ENCODE results near the gene NLRP7. TPM values are rescaled to one million over a fixed set of nuclear protein-coding genes. Genes with fewer than 3 reads are reported as not detected.
"Not testable (repeated sequence)": the region's sequence is repeated elsewhere in the genome, so short reads cannot be mapped to it uniquely, and the experiment has no call there.

NLRP7 gene
- total and polyA plus RNA-seq, 4 experiments from 2014 or later: not detected

DNA sequence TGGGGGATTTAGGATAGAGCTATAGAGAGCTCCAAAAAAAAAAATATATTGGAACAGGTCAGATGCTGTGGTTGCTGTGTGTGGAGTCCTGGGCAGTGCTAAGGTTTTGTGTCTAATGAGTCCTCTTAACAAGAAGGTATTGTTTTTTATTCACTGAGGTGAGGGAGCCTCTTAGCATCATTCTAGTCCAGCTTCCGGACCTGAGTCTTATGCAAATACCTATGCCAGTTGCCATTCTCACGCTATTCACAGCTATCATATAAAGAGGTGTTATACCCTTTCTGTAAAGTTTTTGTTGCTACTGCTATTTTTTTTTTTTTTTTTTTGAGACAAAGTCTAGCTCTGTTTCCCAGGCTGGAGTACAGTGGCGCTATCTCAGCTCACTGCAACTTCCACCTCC lies 20.3 kb upstream of the NLRP7 start:
- intact Hi-C loops (cut with micrococcal nuclease): no loop called here
- CTCF ChIA-PET (ENCODE audit: partially characterized antibody): no interaction called here

DNA sequence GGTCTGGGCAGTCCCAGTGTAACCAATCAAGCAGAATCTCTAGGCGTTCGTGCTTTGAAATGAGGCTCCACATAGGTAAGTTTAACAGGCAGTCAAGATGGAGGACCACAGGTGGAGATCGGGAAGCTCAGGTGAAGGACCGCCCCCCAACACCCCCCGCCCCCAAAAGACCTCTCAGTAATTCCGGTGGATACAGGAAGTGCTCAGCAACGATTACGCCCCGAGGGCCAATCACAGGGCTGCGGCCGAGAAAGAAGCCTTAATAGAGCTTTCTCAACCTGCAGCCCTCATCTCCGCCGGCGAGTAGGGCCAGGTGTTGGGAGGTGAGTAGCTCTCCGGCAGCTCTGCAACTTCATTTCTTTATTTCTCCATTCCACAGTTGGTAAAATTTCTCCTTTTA lies 17.7 kb upstream of the NLRP7 start:
- H3K4me3 Mint-ChIP-seq; H3K9me3 ChIP-seq (ENCODE audit: control insufficient read depth in 1 of 2, low read length in 2 of 2); H3K9me3 Mint-ChIP-seq; H3K4me1 ChIP-seq (ENCODE audit: insufficient read depth, low read length); H3K27me3 ChIP-seq (ENCODE audit: insufficient read depth, low read length); H3K36me3 ChIP-seq (ENCODE audit: insufficient read depth, low read length); H3K27ac Mint-ChIP-seq; POLR2A ChIA-PET (ENCODE audit: partially characterized antibody); H3K4me3 ChIP-seq (ENCODE audit: low read length in 2 of 2); intact Hi-C loops (cut with micrococcal nuclease); CTCF ChIA-PET (ENCODE audit: partially characterized antibody); DNase-seq; H3K27ac ChIP-seq (ENCODE audit: low read depth, low read length); H3K36me3 Mint-ChIP-seq; H3K4me1 Mint-ChIP-seq; H3K27me3 Mint-ChIP-seq: not testable (repeated sequence)

More for the DNA sequence above, 20.3 kb upstream of the NLRP7 start:
- H3K4me1 Mint-ChIP-seq: no peaks in the 10 kb centered on the region
- no peaks in the 10 kb centered on the region for H3K9me3 ChIP-seq (ENCODE audit: control insufficient read depth in 1 of 2, low read length in 2 of 2)
- no peaks in the 10 kb centered on the region for H3K27me3 ChIP-seq (ENCODE audit: insufficient read depth, low read length)
- peaks cover 0 to 15% (median 3%) of the 10 kb centered on the region in 8 donors for H3K9me3 Mint-ChIP-seq
- H3K36me3 Mint-ChIP-seq: peaks cover 5 to 7% of the 10 kb centered on the region in 2 donors
- no peaks in the 10 kb centered on the region for H3K4me1 ChIP-seq (ENCODE audit: insufficient read depth, low read length)
- no peak overlapping the region for H3K27ac Mint-ChIP-seq
- H3K4me3 ChIP-seq (ENCODE audit: low read length in 2 of 2): no peak overlapping the region
- H3K36me3 ChIP-seq (ENCODE audit: insufficient read depth, low read length): no peaks in the 10 kb centered on the region
- no peaks in the 10 kb centered on the region for H3K27me3 Mint-ChIP-seq
- DNase-seq: no peak
- H3K27ac ChIP-seq (ENCODE audit: low read depth, low read length): no peak overlapping the region
- POLR2A ChIA-PET (ENCODE audit: partially characterized antibody): no interaction called here
- H3K4me3 Mint-ChIP-seq: peak overlapping the region in 4 of 8 donors; percentile 21 to 45 (median 28)

DNA sequence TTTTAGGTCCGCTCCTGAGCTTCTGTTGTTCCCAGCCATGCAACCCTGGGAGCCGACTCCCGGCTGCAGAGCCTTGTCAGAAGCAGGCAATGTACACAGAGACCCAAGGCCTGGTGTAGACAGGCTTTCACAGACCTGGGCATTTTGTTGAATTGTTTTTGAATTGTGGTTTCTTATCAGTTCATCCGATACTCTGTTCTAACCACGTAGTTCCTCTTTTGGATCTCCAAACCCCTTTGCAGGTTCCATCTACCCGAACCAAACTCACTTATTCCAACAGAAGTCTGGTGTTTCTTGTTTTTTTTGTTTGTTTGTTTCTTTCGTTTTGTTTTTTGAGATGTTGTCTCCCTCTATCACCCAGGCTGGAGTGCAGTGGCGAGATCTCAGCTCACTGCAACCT lies 12.5 kb upstream of the NLRP7 start:
- intact Hi-C loops (cut with micrococcal nuclease): no loop called here
- no peak overlapping the region for H3K4me3 ChIP-seq (ENCODE audit: low read length in 2 of 2)

DNA sequence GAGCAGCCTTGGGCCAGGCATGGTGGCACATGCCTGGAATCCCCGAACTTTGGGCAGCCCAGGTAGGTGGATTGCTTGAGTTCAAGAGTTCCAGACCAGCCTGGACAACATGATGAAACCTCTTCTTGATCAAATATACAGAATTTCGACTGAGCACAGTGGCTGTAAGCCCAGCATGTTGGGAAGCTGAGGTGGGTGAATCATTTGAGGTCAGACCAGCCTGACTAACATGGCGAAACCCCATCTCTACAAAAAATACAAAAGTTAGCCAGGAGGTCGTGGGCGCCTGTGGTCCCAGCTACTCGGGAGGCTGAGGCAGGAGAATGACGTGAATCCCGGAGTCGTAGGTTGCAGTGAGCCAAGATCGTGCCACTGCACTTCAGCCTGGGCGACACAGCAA lies 8.0 kb upstream of the NLRP7 start:
- DNase-seq: no peak
- no peaks in the 10 kb centered on the region for H3K9me3 ChIP-seq (ENCODE audit: control insufficient read depth in 1 of 2, low read length in 2 of 2)
- no peak overlapping the region for H3K27ac ChIP-seq (ENCODE audit: low read depth, low read length)
- Mint-ChIP-seq H3K27ac (no peak overlapping the region), H3K36me3 (no peaks in the 10 kb centered on the region), H3K4me1 (peaks cover 2 to 8% (median 8%) of the 10 kb centered on the region in 4 donors), H3K4me3 (no peak overlapping the region), H3K9me3 (peaks cover 0 to 2% (median 0%) of the 10 kb centered on the region in 8 donors), H3K27me3 (peaks cover under 1 to 3% of the 10 kb centered on the region in 2 donors)
- H3K4me3 ChIP-seq (ENCODE audit: low read length in 2 of 2): no peak overlapping the region
- intact Hi-C loops (cut with micrococcal nuclease): no loop called here
- H3K27me3 ChIP-seq (ENCODE audit: insufficient read depth, low read length): no peaks in the 10 kb centered on the region
- POLR2A ChIA-PET (ENCODE audit: partially characterized antibody): no interaction called here
- no peaks in the 10 kb centered on the region for H3K36me3 ChIP-seq (ENCODE audit: insufficient read depth, low read length)
- CTCF ChIA-PET (ENCODE audit: partially characterized antibody): no interaction called here
- peaks cover 5% of the 10 kb centered on the region for H3K4me1 ChIP-seq (ENCODE audit: insufficient read depth, low read length)

More for the DNA sequence above, 12.5 kb upstream of the NLRP7 start:
- POLR2A ChIA-PET (ENCODE audit: partially characterized antibody): no interaction called here
- DNase-seq: peak in 1 of 5 donors; percentile 14
- peaks cover 5% of the 10 kb centered on the region for H3K4me1 ChIP-seq (ENCODE audit: insufficient read depth, low read length)
- H3K27me3 ChIP-seq (ENCODE audit: insufficient read depth, low read length): no peaks in the 10 kb centered on the region
- no peaks in the 10 kb centered on the region for H3K36me3 ChIP-seq (ENCODE audit: insufficient read depth, low read length)
- Mint-ChIP-seq H3K4me3 (peak overlapping the region in 4 of 8 donors; percentile 18 to 59 (median 30)), H3K9me3 (peaks cover 0 to 4% (median 0%) of the 10 kb centered on the region in 8 donors), H3K27ac (no peak overlapping the region), H3K4me1 (peaks cover 2 to 8% (median 8%) of the 10 kb centered on the region in 4 donors), H3K27me3 (peaks cover 0 to 3% of the 10 kb centered on the region in 2 donors), H3K36me3 (no peaks in the 10 kb centered on the region)
- H3K27ac ChIP-seq (ENCODE audit: low read depth, low read length): no peak overlapping the region
- CTCF ChIA-PET (ENCODE audit: partially characterized antibody): no interaction called here
- no peaks in the 10 kb centered on the region for H3K9me3 ChIP-seq (ENCODE audit: control insufficient read depth in 1 of 2, low read length in 2 of 2)

DNA sequence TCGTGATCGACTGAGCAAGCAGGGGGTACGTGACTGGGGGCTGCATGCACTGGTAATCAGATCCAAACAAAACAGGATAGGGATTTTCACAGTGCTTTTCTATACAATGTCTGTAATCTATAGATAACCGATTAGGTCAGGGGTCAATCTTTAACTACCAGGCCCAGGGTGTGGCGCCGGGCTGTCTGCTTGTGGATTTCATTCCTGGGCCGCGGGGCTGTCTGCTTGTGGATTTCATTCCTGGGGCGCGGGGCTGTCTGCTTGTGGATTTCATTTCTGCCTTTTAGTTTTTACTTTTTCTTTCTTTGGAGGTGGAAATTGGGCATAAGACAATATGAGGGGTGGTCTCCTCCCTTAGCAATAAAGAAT lies 6.0 kb upstream of the NLRP7 start:
- H3K36me3 Mint-ChIP-seq; CTCF ChIA-PET (ENCODE audit: partially characterized antibody); H3K27me3 Mint-ChIP-seq; H3K4me3 Mint-ChIP-seq; H3K4me3 ChIP-seq (ENCODE audit: low read length in 2 of 2); H3K27me3 ChIP-seq (ENCODE audit: insufficient read depth, low read length); H3K27ac ChIP-seq (ENCODE audit: low read depth, low read length); H3K4me1 Mint-ChIP-seq; POLR2A ChIA-PET (ENCODE audit: partially characterized antibody); H3K36me3 ChIP-seq (ENCODE audit: insufficient read depth, low read length); DNase-seq; intact Hi-C loops (cut with micrococcal nuclease); H3K27ac Mint-ChIP-seq; H3K4me1 ChIP-seq (ENCODE audit: insufficient read depth, low read length); H3K9me3 ChIP-seq (ENCODE audit: control insufficient read depth in 1 of 2, low read length in 2 of 2); H3K9me3 Mint-ChIP-seq: not testable (repeated sequence)

DNA sequence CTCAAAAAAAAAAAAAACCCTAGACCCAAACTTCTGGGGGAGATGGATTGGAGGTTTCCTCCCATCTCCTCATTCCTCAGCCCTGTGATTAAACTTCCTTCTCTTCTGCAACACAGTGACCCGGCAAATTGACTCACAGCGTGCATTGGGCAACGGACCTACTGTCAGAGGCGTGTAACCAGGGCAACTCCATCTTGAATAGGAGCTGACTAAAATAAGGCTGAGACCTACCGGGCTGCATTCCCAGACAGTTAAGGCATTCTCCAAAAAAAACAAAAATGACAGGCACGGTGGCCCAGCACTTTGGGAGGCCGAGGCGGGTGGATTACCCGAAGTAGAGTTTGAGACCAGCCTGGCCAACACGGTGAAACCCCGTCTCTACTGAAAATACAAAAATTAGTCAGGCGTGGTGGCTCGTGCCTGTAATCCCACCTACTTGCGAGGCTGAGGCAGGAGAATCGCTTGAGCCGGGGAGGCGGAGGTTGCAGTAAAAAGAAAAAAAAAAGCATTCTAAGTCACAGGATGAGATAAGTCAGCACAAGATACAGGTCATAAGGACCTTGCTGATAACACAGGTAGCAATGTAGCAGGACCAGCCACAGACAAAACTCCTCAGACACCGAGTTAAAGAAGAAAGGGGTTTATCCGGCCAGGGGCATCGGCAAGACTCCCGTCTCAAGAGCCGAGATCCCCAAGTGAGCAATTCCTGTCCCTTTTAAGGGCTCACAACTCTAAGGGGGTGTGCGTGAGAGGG lies 5.4 kb upstream of the NLRP7 start:
- peaks cover 0 to 2% (median 0%) of the 10 kb centered on the region in 8 donors for H3K9me3 Mint-ChIP-seq
- no peak overlapping the region for H3K4me3 Mint-ChIP-seq
- DNase-seq: no peak
- Histone ChIP-seq H3K4me1 (ENCODE audit: insufficient read depth, low read length) (no peaks in the 10 kb centered on the region), H3K27ac (ENCODE audit: low read depth, low read length) (no peak overlapping the region), H3K27me3 (ENCODE audit: insufficient read depth, low read length) (no peaks in the 10 kb centered on the region), H3K36me3 (ENCODE audit: insufficient read depth, low read length) (no peaks in the 10 kb centered on the region), H3K9me3 (ENCODE audit: control insufficient read depth in 1 of 2, low read length in 2 of 2) (no peaks in the 10 kb centered on the region), H3K4me3 (ENCODE audit: low read length in 2 of 2) (no peak overlapping the region)
- peaks cover 0 to 3% of the 10 kb centered on the region in 2 donors for H3K27me3 Mint-ChIP-seq
- CTCF ChIA-PET (ENCODE audit: partially characterized antibody): no interaction called here
- no peaks in the 10 kb centered on the region for H3K36me3 Mint-ChIP-seq
- H3K27ac Mint-ChIP-seq: no peak overlapping the region
- POLR2A ChIA-PET (ENCODE audit: partially characterized antibody): no interaction called here
- intact Hi-C loops (cut with micrococcal nuclease): no loop called here
- H3K4me1 Mint-ChIP-seq: no peaks in the 10 kb centered on the region

DNA sequence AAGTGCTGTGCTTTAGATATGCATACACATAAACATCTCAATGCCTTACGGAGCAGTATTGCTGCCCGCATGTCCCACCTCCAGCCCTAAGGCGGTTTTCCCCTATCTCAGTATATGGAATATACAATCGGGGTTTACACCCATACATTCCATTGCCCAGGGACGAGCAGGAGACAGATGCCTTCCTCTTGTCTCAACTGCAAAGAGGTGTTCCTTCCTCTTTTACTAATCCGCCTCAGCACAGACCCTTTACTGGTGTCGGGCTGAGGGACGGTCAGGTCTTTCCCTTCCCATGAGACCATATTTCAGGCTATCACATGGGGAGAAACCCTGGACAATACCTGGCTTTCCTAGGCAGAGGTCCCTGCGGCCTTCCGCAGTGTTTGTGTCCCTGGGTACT lies 3.2 kb upstream of the NLRP7 start:
- H3K27ac ChIP-seq (ENCODE audit: low read depth, low read length); H3K4me3 Mint-ChIP-seq; H3K27ac Mint-ChIP-seq; intact Hi-C loops (cut with micrococcal nuclease); H3K9me3 ChIP-seq (ENCODE audit: control insufficient read depth in 1 of 2, low read length in 2 of 2); H3K27me3 ChIP-seq (ENCODE audit: insufficient read depth, low read length); H3K36me3 Mint-ChIP-seq; CTCF ChIA-PET (ENCODE audit: partially characterized antibody); H3K9me3 Mint-ChIP-seq; DNase-seq; H3K4me1 Mint-ChIP-seq; H3K4me1 ChIP-seq (ENCODE audit: insufficient read depth, low read length); POLR2A ChIA-PET (ENCODE audit: partially characterized antibody); H3K36me3 ChIP-seq (ENCODE audit: insufficient read depth, low read length); H3K4me3 ChIP-seq (ENCODE audit: low read length in 2 of 2); H3K27me3 Mint-ChIP-seq: not testable (repeated sequence)

DNA sequence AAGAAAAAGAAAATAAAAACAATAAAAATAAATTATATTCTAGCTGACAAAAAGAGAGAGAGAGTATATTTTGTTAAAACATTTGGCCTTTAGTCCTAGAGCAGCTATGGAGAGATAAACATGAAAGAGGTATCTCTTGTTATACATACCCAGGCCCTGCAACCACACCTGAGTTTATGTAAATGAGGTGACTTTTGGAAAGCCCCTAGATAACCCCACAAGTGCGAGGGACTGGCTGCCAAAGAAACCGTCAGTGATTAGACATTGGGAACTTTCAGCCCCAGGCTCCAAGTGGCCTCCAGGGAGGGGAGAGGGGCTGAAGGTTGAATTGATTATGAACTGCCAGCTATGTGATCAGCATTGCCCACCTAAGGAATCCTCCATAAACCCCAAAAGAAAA lies 2.1 kb upstream of the NLRP7 start:
- H3K4me1 ChIP-seq (ENCODE audit: insufficient read depth, low read length): no peaks in the 10 kb centered on the region
- Mint-ChIP-seq H3K9me3 (peaks cover 0 to 4% (median 0%) of the 10 kb centered on the region in 8 donors), H3K36me3 (no peaks in the 10 kb centered on the region), H3K27me3 (peaks cover 0 to 3% of the 10 kb centered on the region in 2 donors), H3K27ac (no peak overlapping the region), H3K4me1 (no peaks in the 10 kb centered on the region), H3K4me3 (no peak overlapping the region)
- no peak overlapping the region for H3K27ac ChIP-seq (ENCODE audit: low read depth, low read length)
- no peak for DNase-seq
- ChIA-PET POLR2A (ENCODE audit: partially characterized antibody) (no interaction called here), CTCF (ENCODE audit: partially characterized antibody) (no interaction called here)
- H3K4me3 ChIP-seq (ENCODE audit: low read length in 2 of 2): no peak overlapping the region
- H3K36me3 ChIP-seq (ENCODE audit: insufficient read depth, low read length): no peaks in the 10 kb centered on the region
- H3K27me3 ChIP-seq (ENCODE audit: insufficient read depth, low read length): no peaks in the 10 kb centered on the region
- intact Hi-C loops (cut with micrococcal nuclease): no loop called here
- H3K9me3 ChIP-seq (ENCODE audit: control insufficient read depth in 1 of 2, low read length in 2 of 2): no peaks in the 10 kb centered on the region

Measured in CD4-positive, alpha-beta memory T cell (primary cell).